CD14-positive monocyte (primary cell): ENCODE measurements around the gene ATXN2. TPM values are rescaled to one million over a fixed set of nuclear protein-coding genes. Genes with fewer than 3 reads are reported as not detected.

Source experiments
- DNase-seq, 3 donors: peaks; one replicate each; pipeline ENCODE4 v3.0.0-alpha.2; 2011 to 2022
- H2AFZ ChIP-seq: 2 replicates; pipeline ENCODE4 v1.6.0; 2012; ENCODE audit warnings: mild to moderate bottlenecking, low read depth, low read length, inconsistent platforms; ENCODE audit not compliant: insufficient read depth, poor library complexity, severe bottlenecking
- H3K27ac ChIP-seq, 2 donors: 1 replicate in 1 of 2; 2 replicates in 1 of 2; pipeline ENCODE4 v1.5.1; 2012 to 2013; ENCODE audit warnings: low read length in 2 of 2, control low read depth in 1 of 2, inconsistent platforms in 1 of 2, low read depth in 1 of 2, mild to moderate bottlenecking in 1 of 2
- H3K27me3 ChIP-seq, 2 donors: one replicate each; pipeline versions ENCODE4 v1.6.0 to v1.6.1; 2011 to 2013; ENCODE audit warnings: low read length in 2 of 2; ENCODE audit not compliant: control insufficient read depth in 2 of 2, insufficient read depth in 2 of 2
- H3K36me3 ChIP-seq, 2 donors: replicated peaks in 1 of 2; 1 replicate in 1 of 2; 2 replicates in 1 of 2; pipeline versions ENCODE4 v1.5.1 to v1.6.1; 2012 to 2013; ENCODE audit warnings: low read length in 2 of 2, control low read depth in 1 of 2, inconsistent platforms in 1 of 2, mild to moderate bottlenecking in 1 of 2; ENCODE audit not compliant: insufficient read depth in 2 of 2, control insufficient read depth in 1 of 2
- H3K4me1 ChIP-seq, 2 donors: 1 replicate in 1 of 2; 2 replicates in 1 of 2; pipeline versions ENCODE4 v1.5.1 to v1.6.1; 2012 to 2013; ENCODE audit warnings: low read length in 2 of 2, control low read depth in 1 of 2, inconsistent platforms in 1 of 2, mild to moderate bottlenecking in 1 of 2, moderate library complexity in 1 of 2; ENCODE audit not compliant: insufficient read depth in 2 of 2, control insufficient read depth in 1 of 2
- H3K4me2 ChIP-seq: replicated peaks from 2 replicates; pipeline ENCODE3; 2012; ENCODE audit warnings: low read length, moderate library complexity, mild to moderate bottlenecking; ENCODE audit not compliant: poor library complexity, severe bottlenecking; ENCODE audit errors: extremely low read depth
- H3K4me3 ChIP-seq, 3 experiments: fragments of 200-600 bp in 1 of 3; sonication (generic) in 1 of 3; replicated peaks in 1 of 3; 1 replicate in 2 of 3; 2 replicates in 1 of 3; pipeline ENCODE4 v1.5.1; 2011 to 2013; ENCODE audit warnings: low read length in 3 of 3, mild to moderate bottlenecking in 3 of 3, control low read depth in 2 of 3, low read depth in 2 of 3, inconsistent platforms in 1 of 3, moderate library complexity in 1 of 3
- H3K79me2 ChIP-seq: 2 replicates; pipeline ENCODE4 v1.6.0; 2012; ENCODE audit warnings: mild to moderate bottlenecking, control low read depth, inconsistent platforms, low read length, moderate library complexity; ENCODE audit not compliant: insufficient read depth
- H3K9ac ChIP-seq: 2 replicates; pipeline ENCODE4 v1.6.0; 2017; ENCODE audit warnings: low read length, mild to moderate bottlenecking; ENCODE audit not compliant: insufficient read depth, poor library complexity, severe bottlenecking
- H3K9me3 ChIP-seq, 2 donors: replicated peaks in 1 of 2; 1 replicate in 1 of 2; 2 replicates in 1 of 2; pipeline versions ENCODE4 v1.5.1 to v1.6.1; 2012 to 2013; ENCODE audit warnings: low read length in 2 of 2, control low read depth in 1 of 2; ENCODE audit not compliant: control insufficient read depth in 1 of 2, insufficient read depth in 1 of 2
- H4K20me1 ChIP-seq: 2 replicates; pipeline ENCODE4 v1.6.0; 2012; ENCODE audit warnings: mild to moderate bottlenecking, low read length, control low read depth, moderate library complexity; ENCODE audit not compliant: insufficient read depth
- H3K27ac Mint-ChIP-seq, 7 donors: one replicate each; pipeline ENCODE4 v1.8.0; 2020; ENCODE audit warnings: mild to moderate bottlenecking in 7 of 7, mixed read lengths in 7 of 7, moderate library complexity in 6 of 7, inconsistent platforms in 2 of 7
- H3K27me3 Mint-ChIP-seq, 3 donors: one replicate each; pipeline ENCODE4 v1.8.0; 2021 to 2022; ENCODE audit warnings: low read depth in 3 of 3, mild to moderate bottlenecking in 3 of 3, mixed read lengths in 3 of 3, moderate library complexity in 3 of 3, inconsistent platforms in 1 of 3
- H3K36me3 Mint-ChIP-seq, 2 donors: one replicate each; pipeline ENCODE4 v1.8.0; 2020; ENCODE audit warnings: mixed read lengths in 2 of 2, inconsistent platforms in 1 of 2, mild to moderate bottlenecking in 1 of 2
- H3K4me1 Mint-ChIP-seq: one replicate; pipeline ENCODE4 v1.8.0; 2020; ENCODE audit warnings: mild to moderate bottlenecking, mixed read lengths
- H3K4me3 Mint-ChIP-seq, 2 donors: one replicate each; pipeline ENCODE4 v1.8.0; 2020; ENCODE audit warnings: mild to moderate bottlenecking in 2 of 2, mixed read lengths in 2 of 2, moderate library complexity in 1 of 2
- H3K9me3 Mint-ChIP-seq, 7 donors: one replicate each; pipeline ENCODE4 v1.8.0; 2020 to 2022; ENCODE audit warnings: mixed read lengths in 7 of 7, mild to moderate bottlenecking in 6 of 7, moderate library complexity in 6 of 7, inconsistent platforms in 2 of 7
- WGBS: methylation state at CpG from one replicate; pipeline ENCODE4 v1.1.5; 2013; ENCODE audit warnings: missing lambda C conversion rate; ENCODE audit not compliant: insufficient coverage; 5-methylcytosine and 5-hydroxymethylcytosine counted together
- intact Hi-C, 2 donors: fragments of 100-400 bp; cut with micrococcal nuclease; formaldehyde crosslinking; loops; one replicate each; pipeline versions ENCODE4 v1.15.0 to v1.15.1; 2023
- polyA plus RNA-seq, 3 donors: library from polyadenylated mRNA; depleted of rRNA in 1 of 3; unstranded in 2 of 3; stranded (reverse) in 1 of 3; fragments of 300-500 nt in 2 of 3; fragments of >200 nt in 1 of 3; fragmentation: Illumina TruSeq in 2 of 3; gene quantifications; 1 replicate in 2 of 3; 2 replicates in 1 of 3; pipeline ENCODE4 v1.2.3, GENCODE V29; 2012 to 2021
- TF ChIP-seq, protein P1 (sequence below): fragments of 200-600 bp; IDR thresholded peaks from one replicate; pipeline ENCODE4 v1.8.0; 2022; ENCODE audit warnings: antibody characterized with exemption, mild to moderate bottlenecking

Gene ATXN2
- polyA plus RNA-seq, 3 donors: 4.3 to 28.8 (median 11.9) TPM

DNA sequence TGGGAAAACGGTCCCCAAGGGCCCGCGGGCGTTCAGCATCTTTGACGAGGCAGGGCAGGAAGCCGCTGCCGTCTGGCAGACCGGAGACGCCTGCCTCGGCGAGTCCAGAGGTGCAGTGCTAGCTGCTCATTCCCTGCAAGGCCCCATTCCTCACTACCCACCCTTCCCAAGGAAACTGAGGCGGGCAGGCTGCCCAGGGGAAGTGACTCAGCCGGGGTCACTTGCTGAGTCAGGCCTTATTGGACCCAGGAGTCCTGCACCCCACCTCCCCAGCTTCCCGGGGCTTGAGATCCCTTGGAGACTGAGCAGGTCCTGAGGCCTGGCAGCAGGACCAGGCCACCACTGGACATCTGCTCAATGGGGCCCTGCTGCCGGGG, 189.7 kb downstream of the ATXN2 start:
- Histone ChIP-seq H3K27me3 (no peaks in the 10 kb centered on the region), H3K36me3 (peaks cover 8 to 20% of the 10 kb centered on the region in 2 donors), H2AFZ (no peak overlapping the region), H3K4me3 (peak overlapping the region; percentile 91 to 99 (median 91)), H3K4me2 (peak overlapping the region; percentile 87), H3K4me1 (peaks cover 79 to 82% of the 10 kb centered on the region in 2 donors), H3K27ac (peak overlapping the region; percentile 65 to 93), H4K20me1 (peaks cover 87% of the 10 kb centered on the region), H3K79me2 (peaks cover 94% of the 10 kb centered on the region), H3K9ac (peak overlapping the region; percentile 99), H3K9me3 (no peaks in the 10 kb centered on the region)
- Mint-ChIP-seq H3K27ac (peak overlapping the region; percentile 60 to 98 (median 84)), H3K27me3 (no peaks in the 10 kb centered on the region), H3K36me3 (peaks cover 15 to 48% of the 10 kb centered on the region in 2 donors), H3K9me3 (peaks cover 0 to 1% (median 0%) of the 10 kb centered on the region in 7 donors), H3K4me1 (peaks cover 74% of the 10 kb centered on the region), H3K4me3 (peak overlapping the region; percentile 92 to 96)
- TF ChIP-seq, protein P1, sequence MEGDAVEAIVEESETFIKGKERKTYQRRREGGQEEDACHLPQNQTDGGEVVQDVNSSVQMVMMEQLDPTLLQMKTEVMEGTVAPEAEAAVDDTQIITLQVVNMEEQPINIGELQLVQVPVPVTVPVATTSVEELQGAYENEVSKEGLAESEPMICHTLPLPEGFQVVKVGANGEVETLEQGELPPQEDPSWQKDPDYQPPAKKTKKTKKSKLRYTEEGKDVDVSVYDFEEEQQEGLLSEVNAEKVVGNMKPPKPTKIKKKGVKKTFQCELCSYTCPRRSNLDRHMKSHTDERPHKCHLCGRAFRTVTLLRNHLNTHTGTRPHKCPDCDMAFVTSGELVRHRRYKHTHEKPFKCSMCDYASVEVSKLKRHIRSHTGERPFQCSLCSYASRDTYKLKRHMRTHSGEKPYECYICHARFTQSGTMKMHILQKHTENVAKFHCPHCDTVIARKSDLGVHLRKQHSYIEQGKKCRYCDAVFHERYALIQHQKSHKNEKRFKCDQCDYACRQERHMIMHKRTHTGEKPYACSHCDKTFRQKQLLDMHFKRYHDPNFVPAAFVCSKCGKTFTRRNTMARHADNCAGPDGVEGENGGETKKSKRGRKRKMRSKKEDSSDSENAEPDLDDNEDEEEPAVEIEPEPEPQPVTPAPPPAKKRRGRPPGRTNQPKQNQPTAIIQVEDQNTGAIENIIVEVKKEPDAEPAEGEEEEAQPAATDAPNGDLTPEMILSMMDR: no peak
- WGBS: 2% methylated on average over 15 of the region's 15 CpGs
- intact Hi-C loops: loop anchor here (2.0 to 10.0 kb wide), 3 partner anchors 17 to 95 kb away; no protein-coding TSS in a partner anchor
- DNase-seq: peak in 2 of 3 donors; percentile 52 to 69

DNA sequence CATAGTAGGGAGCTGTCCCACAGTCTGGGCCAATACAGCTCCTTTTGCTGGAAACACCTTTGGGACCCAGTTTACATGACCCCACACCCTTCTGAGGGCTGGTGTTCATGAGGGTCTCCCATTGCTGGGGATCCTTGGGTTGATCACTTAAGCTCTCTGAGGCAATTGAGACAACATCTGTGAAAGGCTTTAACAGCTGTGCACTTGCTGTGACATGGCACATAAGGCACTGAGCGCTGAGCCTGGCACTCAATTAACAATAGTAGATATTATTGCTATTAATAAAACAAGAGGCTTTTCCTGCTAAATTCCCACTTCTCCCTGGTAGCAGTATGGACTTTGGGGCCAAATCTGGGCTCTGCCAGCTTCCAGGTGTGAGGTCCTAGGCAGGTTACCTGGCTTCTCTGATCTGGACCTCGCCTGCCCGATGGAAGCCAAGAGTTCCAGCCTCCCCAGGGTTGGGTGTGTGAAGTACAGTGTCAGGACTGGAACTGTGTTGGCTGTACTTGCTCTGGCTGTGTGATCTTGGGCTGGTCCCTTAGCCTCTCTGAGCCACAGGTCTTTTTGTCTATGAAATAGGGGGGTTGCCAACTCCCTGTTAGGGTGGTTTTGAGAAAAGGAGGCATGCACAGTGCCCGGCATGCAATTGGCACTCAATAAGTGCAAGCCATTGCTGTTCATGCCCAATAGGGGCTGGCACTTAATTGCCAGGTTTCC, 190.3 kb downstream of the ATXN2 start:
- peak overlapping the region; percentile 65 to 93 for H3K27ac ChIP-seq
- no peaks in the 10 kb centered on the region for H3K9me3 ChIP-seq
- WGBS: 73% methylated on average over 3 of the region's 4 CpGs
- H3K4me3 ChIP-seq: peak overlapping the region; percentile 91 to 99 (median 91)
- H2AFZ ChIP-seq: no peak overlapping the region
- peak overlapping the region; percentile 87 for H3K4me2 ChIP-seq
- H4K20me1 ChIP-seq: peaks cover 87% of the 10 kb centered on the region
- peak overlapping the region; percentile 66 to 98 (median 95) for H3K27ac Mint-ChIP-seq
- peaks cover 8 to 15% of the 10 kb centered on the region in 2 donors for H3K36me3 ChIP-seq
- TF ChIP-seq, protein P1: no peak
- H3K27me3 Mint-ChIP-seq: peaks cover 0 to 3% (median 0%) of the 10 kb centered on the region in 3 donors
- H3K79me2 ChIP-seq: peaks cover 94% of the 10 kb centered on the region
- peaks cover 75% of the 10 kb centered on the region for H3K4me1 Mint-ChIP-seq
- peak overlapping the region; percentile 92 to 96 for H3K4me3 Mint-ChIP-seq
- intact Hi-C loops: loop anchor here (2.0 to 10.0 kb wide), 3 partner anchors 18 to 94 kb away; no protein-coding TSS in a partner anchor
- H3K36me3 Mint-ChIP-seq: peaks cover 15 to 43% of the 10 kb centered on the region in 2 donors
- peak overlapping the region; percentile 99 for H3K9ac ChIP-seq
- no peaks in the 10 kb centered on the region for H3K27me3 ChIP-seq
- peaks cover 0 to 1% (median 0%) of the 10 kb centered on the region in 7 donors for H3K9me3 Mint-ChIP-seq
- peaks cover 79 to 82% of the 10 kb centered on the region in 2 donors for H3K4me1 ChIP-seq
- DNase-seq: no peak
